Myocyte (in vitro differentiated cells): ENCODE data around the gene PRMT5. TPM values are rescaled to one million over a fixed set of nuclear protein-coding genes. Genes with fewer than 3 reads are reported as not detected.
A peak's percentile ranks its signal among the peaks of the same experiment; 100 is the strongest.
"Not testable (repeated sequence)": the region's sequence is repeated elsewhere in the genome, so short reads cannot be mapped to it uniquely, and the experiment has no call there.

ENCODE experiments used
- DNase-seq: peaks from one replicate; pipeline ENCODE4 v3.0.0-alpha.2; 2012; ENCODE audit warnings: low read depth
- total RNA-seq: library from RNA; depleted of rRNA; stranded (reverse); fragments of >200 nt; gene quantifications from 2 replicates; pipeline ENCODE4 v1.2.3, GENCODE V29; 2014

The PRMT5 gene
- total RNA-seq, 1 donor from 2014 or later: 64.1 TPM

DNA sequence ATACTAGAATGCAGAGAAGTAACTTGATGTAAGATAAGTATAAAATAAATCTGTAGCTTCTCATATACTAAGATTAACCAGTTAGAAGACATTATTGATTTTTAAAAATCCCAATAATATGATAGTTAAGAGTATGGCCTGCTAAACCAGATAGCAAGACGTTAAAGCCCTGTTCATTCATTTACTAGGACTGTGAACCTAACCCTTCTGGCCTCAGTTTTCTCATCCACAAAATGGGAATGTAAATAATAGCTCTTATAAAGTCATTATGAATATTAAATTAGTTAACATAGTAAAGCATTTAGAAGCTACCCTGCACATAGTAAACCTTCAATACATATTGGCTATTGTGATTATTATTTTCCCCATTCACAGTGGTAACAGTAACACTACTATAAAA, 6.0 kb upstream of the PRMT5 start:
- DNase-seq: no peak

DNA sequence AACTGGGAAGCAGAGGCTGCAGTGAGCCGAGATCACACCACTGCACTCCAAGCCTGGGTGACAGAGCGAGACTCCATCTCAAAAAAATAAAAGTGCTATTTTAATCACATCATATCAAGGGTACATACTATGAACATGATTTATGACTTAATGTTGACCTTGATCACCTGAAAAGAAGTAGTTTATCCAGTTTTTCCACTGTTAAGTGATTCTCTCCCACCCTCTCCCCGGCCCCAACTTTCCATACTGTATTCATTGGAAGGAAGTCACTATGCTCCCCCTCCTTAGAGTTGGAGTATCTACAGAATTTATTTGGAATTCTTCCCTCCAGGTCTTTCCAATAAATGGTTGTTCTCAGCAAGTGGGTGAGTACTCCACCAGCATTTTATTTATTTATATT, 3.0 kb upstream of the PRMT5 start:
- DNase-seq: no peak

GRCh38 chr14:22929961-22930364, 787 bp upstream of the PRMT5 start:
- DNase-seq: no peak

DNA sequence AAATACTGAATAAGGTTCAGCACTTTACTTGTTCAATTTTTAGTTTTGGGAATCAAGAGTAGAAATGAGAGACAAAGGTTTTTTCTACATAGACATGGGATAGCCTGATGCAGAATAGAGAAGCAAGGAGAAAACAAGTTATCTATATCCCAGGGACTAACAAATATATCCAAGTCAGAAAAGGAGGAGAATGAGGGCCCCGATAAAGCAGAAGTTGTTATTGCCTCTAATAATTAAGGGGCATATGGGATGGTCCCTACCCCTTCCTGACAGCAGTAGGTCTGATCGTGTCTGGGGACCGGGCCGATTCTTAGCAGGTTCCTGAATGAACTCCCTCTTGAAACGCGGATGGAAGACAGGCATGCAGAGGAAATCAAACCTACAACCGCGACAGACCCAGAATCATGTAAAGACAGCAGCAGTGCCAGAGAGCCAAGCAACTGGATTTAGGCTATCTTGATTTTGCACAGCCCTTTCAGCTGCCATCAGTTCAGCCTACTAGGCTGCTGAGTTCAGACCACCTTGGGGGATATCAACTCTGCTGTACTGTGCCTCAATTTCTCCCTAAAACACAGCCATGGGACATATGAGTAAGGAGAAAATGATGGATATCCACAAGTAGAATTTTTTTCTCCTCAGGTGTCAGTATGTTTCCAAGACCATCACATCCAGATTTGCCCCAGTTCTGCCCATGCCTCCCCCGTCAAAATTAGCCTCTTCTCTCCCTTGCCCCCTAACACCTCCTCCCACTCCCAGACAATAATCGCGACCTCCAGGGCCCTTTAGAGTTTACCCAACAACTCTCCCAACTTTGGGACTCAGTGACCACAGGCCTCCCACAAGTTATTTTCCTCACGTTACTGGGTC, 706 bp downstream of the PRMT5 start:
- peak; percentile 6 for DNase-seq

- peak; percentile 19 for DNase-seq
Observed at GRCh38 chr14:22926316-22926715, 2.9 kb downstream of the PRMT5 start.

DNA sequence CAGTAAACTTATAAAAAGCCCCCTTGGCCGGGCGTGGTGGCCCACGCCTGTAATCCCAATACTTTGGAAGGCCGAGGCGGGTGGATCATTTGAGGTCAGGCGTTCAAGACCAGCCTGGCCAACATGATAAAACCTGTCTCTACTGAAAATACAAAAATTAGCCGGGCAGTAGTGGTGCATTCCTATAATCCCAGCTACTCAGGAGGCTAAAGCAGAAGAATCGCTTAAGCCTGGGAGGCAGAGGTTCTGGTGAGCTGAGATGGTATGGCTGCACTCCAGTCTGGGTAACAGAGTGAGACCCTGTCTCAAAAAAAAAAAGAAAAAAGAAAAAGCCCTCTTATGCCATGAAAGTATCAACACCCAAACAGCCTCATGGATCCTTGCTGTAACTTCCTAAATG, 3.7 kb downstream of the PRMT5 start:
- DNase-seq: no peak

- no peak for DNase-seq
Observed at GRCh38 chr14:22923746-22924145, 5.4 kb downstream of the PRMT5 start.

DNA sequence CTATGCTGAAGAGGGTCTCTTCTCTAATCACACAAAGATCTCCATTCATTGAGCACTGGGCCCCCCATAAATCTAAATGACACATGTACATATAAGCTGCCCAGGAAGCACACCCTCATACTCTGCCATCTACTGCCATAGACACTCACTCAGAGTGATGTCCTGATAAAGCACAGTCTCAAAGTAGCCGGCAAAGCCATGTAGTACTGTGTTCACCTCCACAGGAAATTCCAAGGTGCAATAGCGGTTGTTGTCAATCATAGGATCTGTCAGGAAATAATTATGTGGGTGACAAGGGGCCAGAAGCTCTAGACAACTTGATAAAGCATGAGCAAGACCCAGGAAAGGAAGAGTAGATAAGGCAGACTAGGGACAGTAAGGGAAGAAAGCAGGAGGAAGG, 6.9 kb downstream of the PRMT5 start:
- DNase-seq: no peak

DNA sequence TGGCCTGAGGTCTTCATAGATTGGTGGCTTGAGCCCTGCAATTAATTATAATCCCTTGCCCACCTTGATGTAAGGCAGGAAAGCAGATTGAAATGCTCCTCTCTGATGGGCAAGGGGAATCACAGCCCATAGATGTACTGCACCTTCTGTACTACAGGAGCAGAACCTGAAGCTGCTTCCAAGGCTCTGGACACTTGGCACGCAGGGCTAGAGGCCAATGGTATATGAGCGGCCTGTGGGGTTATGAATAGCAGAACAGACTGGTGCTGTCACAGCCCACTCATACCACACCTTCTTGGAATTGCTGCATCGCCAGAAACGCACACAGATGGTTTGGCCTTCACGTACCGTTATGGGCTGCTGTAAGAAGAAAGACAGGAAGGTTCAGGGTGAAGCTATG, 8.5 kb downstream of the PRMT5 start:
- no peak for DNase-seq

DNA sequence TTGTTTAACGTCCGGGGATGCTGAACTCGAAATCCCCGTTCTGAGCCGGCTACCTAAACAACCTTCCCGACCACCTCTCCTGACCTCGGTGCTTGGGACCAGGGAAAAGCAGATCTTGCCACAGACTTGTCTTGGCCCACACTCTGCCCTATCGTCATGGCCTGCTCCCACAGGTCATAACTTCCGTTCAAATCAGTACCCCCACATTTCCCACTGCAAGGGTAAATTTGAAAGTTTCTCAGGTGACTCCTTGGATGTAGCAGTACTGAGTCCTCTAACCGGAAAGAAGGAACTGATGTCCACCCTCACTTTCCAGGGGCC, 9.6 kb downstream of the PRMT5 start:
- no peak for DNase-seq

DNA sequence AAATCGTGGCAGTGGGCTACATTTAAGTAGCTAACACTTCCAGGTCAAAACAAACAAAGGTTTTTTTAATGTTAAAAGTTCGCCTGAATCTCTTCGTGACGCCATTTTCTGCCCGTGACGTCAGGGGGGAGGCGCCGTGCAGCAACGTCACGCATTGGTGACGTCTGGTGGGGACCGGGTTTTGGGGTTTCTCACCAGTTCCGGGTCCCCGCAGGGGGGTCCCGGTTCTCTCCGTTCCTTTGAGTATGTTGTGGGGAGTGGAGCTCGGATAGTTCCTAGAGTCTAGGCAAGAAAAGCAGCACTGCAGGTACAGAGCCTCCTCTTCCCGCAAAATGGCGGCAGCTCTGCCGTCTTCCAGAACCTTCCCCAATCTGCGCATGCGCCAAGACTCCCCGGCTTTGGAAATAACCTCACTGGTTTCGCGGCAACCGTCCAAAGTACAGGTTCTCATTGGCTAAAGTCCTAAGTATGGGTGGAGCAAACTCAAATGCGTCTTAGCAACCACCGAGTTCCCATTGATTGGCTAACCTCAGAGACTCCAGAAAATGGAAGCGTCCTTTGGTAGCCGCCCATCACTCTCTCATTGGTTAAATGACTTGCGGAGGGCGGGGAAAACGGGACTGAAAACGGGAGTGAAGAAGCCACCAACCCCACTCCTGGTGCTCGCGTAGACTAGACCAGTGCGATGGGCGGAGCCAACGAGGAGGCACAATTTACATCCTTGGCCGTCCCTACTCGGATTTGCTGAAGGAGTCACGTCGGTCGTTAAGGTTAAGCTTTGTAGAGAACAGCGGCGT, 10.2 kb downstream of the PRMT5 start, which contains the start of gene RBM23:
RBM23 (minus strand) TSS at position 346 of the 797 bp plus-strand sequence.
- peak; percentile 100 for DNase-seq

- no peak for DNase-seq
Observed at GRCh38 chr14:22915886-22916521, 13.2 kb downstream of the PRMT5 start.

GRCh38 chr14:22914836-22915235, 14.3 kb downstream of the PRMT5 start:
- not testable (repeated sequence) for DNase-seq

DNA sequence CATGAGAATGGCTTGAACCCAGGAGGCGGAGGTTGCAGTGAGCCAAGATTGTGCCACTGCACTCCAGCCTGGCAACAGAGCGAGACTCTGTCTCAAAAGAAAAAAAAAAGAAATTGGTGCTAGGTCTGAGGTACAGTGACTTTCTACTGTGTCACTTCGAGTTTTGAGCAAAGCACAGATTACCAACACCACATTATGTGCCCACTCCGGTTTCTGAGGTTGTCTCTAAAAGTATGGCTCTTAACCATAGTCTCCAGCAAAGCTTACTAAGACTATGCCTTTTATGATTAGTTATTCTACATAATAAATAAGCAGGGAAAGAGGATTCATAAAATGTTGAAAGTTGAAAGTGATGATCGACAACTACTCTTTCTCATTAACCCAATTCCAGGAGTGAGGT, 18.3 kb downstream of the PRMT5 start:
- no peak for DNase-seq

DNA sequence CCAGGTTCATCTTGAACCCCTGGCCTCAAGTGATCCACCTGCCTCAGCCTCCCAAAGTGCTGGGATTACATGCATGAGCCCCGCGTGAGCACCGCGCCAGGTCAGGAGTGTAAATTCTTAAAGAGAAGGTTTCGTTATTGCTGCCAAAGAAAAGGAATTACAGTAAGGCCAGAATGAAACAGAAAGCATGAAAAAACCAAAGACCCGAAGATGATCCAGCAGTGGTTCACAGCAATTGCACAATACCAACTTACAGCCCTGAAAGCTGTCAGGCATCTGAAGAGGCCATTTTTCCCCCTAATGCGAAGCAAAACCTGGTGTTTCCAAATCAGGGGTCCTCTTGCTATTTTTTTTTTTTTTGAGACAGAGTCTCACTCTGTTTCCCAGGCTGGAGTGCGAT, 20.6 kb downstream of the PRMT5 start:
- DNase-seq: no peak

GRCh38 chr14:22907429-22907828, 21.7 kb downstream of the PRMT5 start:
- no peak for DNase-seq

DNA sequence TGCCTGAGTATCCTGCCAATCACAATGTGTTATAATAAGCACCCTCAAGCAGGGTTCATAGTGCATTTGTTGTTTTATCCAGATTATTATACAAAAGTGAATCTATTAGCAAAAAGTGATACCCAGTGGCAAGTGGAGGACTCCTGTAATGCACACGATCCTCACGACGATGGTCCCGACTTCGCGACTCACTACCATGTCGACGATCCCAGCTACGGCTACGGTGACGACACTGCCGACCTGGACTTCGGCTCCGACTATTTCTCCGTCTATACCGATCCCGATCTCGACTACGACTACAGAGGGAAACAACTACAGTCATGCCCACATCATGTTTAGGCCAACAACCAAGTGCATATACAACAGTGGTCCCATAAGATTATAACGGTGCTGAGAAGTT, 23.1 kb downstream of the PRMT5 start:
- DNase-seq: no peak

DNA sequence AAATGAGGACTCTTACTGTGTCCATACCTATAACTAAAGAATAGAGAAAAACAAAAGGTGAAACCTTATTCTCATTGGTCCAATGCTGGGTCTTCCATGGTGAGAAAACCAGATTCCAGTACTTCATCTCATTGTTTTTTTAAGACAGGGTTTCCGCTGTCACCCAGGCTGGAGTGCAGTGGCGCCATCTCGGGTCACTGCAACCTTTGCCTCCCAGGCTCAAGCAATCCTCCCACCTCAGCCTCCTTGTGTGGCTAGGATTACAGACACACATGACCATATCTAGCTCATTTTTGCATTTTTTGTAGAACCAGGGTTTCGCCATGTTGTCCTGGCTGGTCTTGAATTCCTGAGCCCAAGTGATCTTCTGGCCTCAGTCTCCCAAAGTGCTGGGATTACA, 23.5 kb downstream of the PRMT5 start:
- no peak for DNase-seq

DNA sequence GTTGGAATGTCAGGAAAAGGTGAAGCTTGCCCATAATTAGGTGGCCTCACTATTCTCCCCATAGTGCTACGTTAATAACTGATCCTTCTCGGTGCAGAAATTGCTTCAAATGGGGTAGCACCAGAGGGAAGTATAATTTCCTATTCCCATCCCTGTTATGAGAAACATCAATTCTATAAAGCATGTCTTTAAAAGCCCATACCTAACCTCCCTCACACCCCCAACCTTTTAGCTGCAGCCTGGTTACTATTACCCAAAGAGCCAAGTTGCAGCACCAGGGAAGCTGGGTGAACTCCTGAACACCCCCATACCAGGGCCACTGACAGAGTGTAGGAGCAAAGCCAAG, 25.5 kb downstream of the PRMT5 start:
- DNase-seq: no peak

DNA sequence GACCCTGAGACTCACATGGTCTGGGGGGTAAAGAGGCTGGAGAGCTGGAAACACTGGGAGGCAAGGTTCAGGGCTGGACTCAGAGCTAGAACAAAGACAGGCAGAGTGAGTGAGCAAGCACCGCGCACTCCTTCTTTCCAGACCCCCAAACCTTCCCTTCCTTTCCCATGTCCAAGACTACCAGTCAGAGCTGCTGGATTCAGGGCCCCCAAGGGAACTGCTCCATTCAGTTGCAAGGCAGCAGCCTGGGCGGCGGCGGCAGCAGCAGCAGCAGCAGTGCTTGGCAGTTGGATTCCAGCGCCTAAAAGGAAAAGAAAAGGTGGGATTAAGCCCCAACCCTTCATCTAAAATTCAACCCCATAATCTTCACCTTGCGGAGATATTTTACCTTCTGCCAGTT, 27.4 kb downstream of the PRMT5 start:
- DNase-seq: no peak

DNA sequence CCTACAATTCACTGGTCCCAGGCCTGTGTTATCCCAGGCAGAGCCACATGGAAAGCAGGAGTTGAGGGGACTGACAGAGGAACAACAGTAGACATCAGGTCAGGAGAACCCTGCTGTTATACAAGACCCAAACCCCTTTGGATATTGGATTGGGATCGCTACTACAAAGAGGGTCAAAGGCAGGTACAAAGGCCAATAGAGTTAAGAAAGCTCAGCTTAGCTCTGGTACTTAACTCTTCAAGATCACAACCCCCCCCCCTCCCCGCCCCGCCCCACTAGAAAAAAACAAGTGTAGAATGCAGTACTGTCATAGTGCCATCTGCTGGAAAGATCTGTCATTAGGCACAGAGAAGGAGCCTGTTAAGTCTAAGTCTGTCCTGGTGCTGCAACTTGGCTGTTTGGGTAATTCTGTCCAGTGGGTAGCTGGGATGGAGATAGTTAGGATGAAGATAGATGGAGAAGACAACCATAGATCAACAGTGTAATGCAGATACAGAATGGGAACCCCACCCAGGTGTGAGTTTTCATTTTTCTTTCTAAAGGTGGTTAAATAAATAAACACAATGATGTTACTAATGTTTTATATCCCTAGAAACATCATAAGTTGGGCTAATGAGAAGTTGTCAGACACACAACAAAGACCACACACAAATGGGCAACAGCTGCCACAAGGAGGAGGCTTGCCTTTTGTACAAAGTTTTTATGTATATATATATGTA, 28.9 kb downstream of the PRMT5 start:
- DNase-seq: peak; percentile 83
